22Rv1 (cell line): ENCODE results near the gene COMT.

Experiments
- H3K27ac ChIP-seq: fragments of 450-650 bp; 2 replicates; pipeline ENCODE4 v1.5.1; 2017
- CTCF ChIP-seq: fragments of 450-650 bp; IDR thresholded peaks from 2 replicates; pipeline ENCODE4 v1.5.1; 2017; ENCODE audit warnings: mild to moderate bottlenecking
- ZFX ChIP-seq: fragments of 450-650 bp; IDR thresholded peaks from 2 replicates; pipeline ENCODE4 v1.6.1; 2017; ENCODE audit warnings: antibody characterized with exemption, borderline replicate concordance

Gene COMT

GRCh38 chr22:19941365-19942082 lies at the start of gene COMT, which contains the start of gene TXNRD2:
TSS of gene COMT (plus strand) at chr22:19941772. CDS start at chr22:19962527, 20,755 bp downstream.
TSS of gene TXNRD2 (minus strand) at chr22:19941818. CDS start at chr22:19941803, 15 bp downstream.
- H3K27ac ChIP-seq: peak within 1 kb of the TSS; percentile 79

GRCh38 chr22:19892257-19892879 lies 49.2 kb upstream of the COMT start:
- TF ChIP-seq ZFX (no peak), CTCF (no peak)
- no peak overlapping the region for H3K27ac ChIP-seq

More at GRCh38 chr22:19941365-19942082, at the start of gene COMT, which contains the start of gene TXNRD2:
- TF ChIP-seq ZFX: no peak
- no peak for TF ChIP-seq CTCF

- no peak overlapping the region for H3K27ac ChIP-seq
- TF ChIP-seq ZFX: no peak
- TF ChIP-seq CTCF: no peak
Observed at GRCh38 chr22:19892925-19893324, 48.6 kb upstream of the COMT start.

- no peak overlapping the region for H3K27ac ChIP-seq
- TF ChIP-seq ZFX (no peak), CTCF (no peak)
Observed at GRCh38 chr22:19893363-19893762, 48.2 kb upstream of the COMT start.

- no peak for TF ChIP-seq ZFX
- TF ChIP-seq CTCF: no peak
Observed at GRCh38 chr22:19895160-19895849, 46.3 kb upstream of the COMT start.

DNA sequence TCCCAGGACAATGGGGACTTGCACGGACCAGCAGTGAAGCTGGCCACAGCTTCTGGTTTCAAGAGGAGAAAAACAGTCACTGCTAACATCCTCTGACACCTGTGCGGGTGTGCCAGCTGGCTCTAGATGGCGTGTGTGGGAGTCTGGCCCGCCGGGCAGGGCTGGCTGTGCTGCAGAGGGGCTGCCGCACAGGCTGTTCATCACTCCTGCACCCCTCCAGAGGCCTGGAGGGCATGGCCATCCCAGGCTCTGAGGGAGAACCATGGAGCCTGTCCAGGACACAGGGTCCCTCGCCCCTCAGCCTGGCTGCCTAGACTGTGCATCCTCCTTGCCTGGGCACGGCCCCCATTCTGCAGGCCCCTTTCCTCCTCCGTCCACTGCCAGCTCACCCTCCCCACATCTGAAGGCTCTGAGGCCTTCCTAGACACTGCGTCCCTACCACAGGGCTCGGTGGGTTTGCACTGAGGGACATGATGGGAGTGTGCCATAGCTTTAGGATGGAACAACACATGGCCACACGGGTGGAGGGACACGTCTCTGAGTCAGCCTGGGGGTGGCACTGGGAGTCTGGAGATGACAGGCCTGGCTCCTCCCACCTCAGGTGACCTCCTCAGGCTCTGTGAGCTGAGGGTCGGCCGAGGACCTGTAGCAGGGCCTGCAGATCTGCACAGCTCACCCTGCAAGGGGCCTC lies 44.8 kb upstream of the COMT start:
- TF ChIP-seq ZFX: no peak
- no peak for TF ChIP-seq CTCF
- H3K27ac ChIP-seq: no peak overlapping the region

More at GRCh38 chr22:19895160-19895849, 46.3 kb upstream of the COMT start:
- no peak overlapping the region for H3K27ac ChIP-seq
